Activated naive CD8-positive, alpha-beta T cell (primary cell): Measurements from ENCODE around the gene PGC.
A peak's percentile ranks its signal among the peaks of the same experiment; 100 is the strongest.

Source experiments
- H3K27ac Mint-ChIP-seq: one replicate; pipeline ENCODE4 v1.8.0; 2021; ENCODE audit warnings: mixed read lengths
- H3K27me3 Mint-ChIP-seq: one replicate; pipeline ENCODE4 v1.8.0; 2021; ENCODE audit warnings: mixed read lengths
- H3K36me3 Mint-ChIP-seq: one replicate; pipeline ENCODE4 v1.8.0; 2021; ENCODE audit warnings: mixed read lengths
- H3K4me1 Mint-ChIP-seq: one replicate; pipeline ENCODE4 v1.8.0; 2021; ENCODE audit warnings: low read depth, mixed read lengths
- H3K4me3 Mint-ChIP-seq: one replicate; pipeline ENCODE4 v1.8.0; 2021; ENCODE audit warnings: mild to moderate bottlenecking, mixed read lengths
- H3K9me3 Mint-ChIP-seq: one replicate; pipeline ENCODE4 v1.8.0; 2021; ENCODE audit warnings: low read depth, mixed read lengths

Gene PGC

DNA sequence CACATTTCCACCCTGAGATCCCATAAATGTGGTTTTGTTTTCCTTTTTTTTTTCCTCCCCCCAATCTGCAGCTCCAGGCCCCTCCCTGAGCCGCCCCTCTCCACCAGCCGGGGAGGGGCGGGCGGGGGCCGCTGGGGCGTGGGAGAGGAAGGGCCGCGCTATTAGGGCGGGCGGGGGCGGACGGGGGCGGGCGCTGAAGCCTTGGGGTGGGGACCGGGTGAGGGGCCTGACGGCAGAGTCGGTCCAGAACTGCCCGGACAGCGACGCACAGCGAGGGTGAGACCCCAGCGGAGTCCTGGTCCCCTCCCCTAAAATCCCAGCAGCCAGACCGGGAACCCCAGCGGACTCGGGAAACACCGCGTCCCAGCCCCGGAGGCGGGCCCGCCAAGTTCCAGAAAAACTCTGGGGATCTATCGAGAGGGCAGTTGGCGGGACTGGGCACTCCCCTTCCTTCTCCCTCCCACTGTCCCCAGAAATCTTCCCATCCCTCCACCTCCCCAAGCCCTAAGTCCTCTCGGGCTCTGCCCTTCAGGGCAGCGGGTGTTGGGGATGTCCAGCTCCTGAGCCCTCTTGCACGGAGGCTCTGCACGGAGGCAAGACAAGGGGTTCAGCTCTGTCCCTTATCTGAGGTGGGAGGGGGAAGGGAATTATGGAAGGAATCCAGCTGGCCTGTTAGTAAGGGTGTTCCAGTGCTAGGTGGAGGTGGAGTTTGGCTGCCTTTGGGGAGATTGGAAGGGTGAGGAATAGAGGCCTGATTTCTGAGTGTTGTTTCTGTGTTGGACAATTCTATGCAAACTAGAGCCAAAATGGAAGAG lies 33.6 kb upstream of the PGC start, which contains the start of gene PRICKLE4:
TSS of gene PRICKLE4 (plus strand) at position 232 of the 815 bp plus-strand sequence. CDS start 2,692 bp downstream, outside the sequence.
- Mint-ChIP-seq H3K4me3 (peak within 1 kb of the TSS; percentile 91), H3K36me3 (no peaks in the 10 kb centered on the region), H3K27ac (peak within 1 kb of the TSS; percentile 61), H3K27me3 (no peaks in the 10 kb centered on the region), H3K9me3 (no peaks in the 10 kb centered on the region), H3K4me1 (peaks cover 14% of the 10 kb centered on the region)

DNA sequence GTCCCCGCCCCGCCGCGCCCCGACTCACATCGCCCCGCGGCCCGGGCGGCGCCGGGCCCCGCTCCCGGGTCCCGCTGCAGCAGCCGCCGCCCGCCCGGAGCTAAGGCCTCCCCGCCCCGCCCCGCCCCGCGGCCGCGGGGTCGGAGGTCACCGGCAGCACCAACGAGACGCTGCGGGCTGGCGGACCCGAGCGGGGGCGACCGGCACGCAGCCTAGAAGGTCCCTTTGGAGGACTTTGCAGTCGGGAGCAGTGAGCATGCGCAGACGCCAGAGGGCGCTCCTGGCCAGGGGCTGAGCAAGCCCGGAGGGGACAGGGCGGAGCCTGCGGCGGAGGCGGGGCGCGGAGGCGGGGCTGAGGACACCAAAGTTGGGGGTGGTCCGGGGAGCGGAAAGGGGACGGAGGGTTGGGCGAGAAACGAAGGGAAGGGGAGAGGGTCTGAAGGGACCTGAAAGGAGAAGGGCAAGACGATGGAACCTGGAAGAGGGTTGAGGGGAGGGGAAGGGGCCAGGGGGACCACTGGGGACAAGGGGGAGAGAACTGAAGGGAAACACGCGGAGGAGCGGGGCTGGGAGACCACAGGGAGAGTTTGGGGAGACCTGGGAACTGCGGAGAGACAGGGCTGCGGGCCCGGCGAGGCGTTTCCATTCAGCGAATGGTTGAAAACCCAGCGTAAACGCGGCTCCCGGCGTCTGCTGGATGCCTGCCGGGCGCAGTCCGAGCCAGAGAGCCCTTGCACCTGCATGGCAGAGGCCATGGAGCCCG lies 32.8 kb upstream of the PGC start, which contains the start of gene FRS3:
TSS of gene FRS3 (minus strand) at position 113 of the 763 bp plus-strand sequence. CDS start 2,913 bp downstream, outside the sequence.
- H3K9me3 Mint-ChIP-seq: no peaks in the 10 kb centered on the region
- peak within 1 kb of the TSS; percentile 91 for H3K4me3 Mint-ChIP-seq
- H3K27ac Mint-ChIP-seq: peak within 1 kb of the TSS; percentile 61
- no peaks in the 10 kb centered on the region for H3K27me3 Mint-ChIP-seq
- peaks cover 13% of the 10 kb centered on the region for H3K4me1 Mint-ChIP-seq
- no peaks in the 10 kb centered on the region for H3K36me3 Mint-ChIP-seq

DNA sequence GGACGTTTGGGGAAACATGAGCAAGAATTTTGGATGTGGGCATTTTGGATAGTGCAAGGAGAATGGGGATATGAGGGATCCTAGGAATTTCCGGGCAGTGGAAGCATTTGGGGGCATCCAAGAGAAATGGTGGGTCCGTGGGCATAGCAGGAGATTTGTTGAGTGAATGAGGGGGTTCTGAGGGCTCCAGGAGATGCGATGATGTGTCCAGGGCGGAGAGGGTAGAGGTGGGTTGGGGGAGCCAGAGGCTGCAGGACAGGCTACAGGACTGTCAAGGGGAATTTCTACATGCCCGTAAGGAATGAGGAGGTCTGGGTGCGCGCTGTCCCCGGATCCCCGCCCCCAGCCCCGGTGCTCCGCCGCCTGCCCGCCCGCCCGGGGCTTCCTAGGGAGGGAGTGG lies 32.1 kb upstream of the PGC start:
- no peaks in the 10 kb centered on the region for H3K27me3 Mint-ChIP-seq
- no peaks in the 10 kb centered on the region for H3K36me3 Mint-ChIP-seq
- H3K4me1 Mint-ChIP-seq: peaks cover 13% of the 10 kb centered on the region
- no peaks in the 10 kb centered on the region for H3K9me3 Mint-ChIP-seq
- peak overlapping the region; percentile 91 for H3K4me3 Mint-ChIP-seq
- peak overlapping the region; percentile 51 for H3K27ac Mint-ChIP-seq

- Mint-ChIP-seq H3K27me3 (no peaks in the 10 kb centered on the region), H3K9me3 (no peaks in the 10 kb centered on the region), H3K27ac (peak overlapping the region; percentile 38), H3K4me3 (peak overlapping the region; percentile 91), H3K36me3 (no peaks in the 10 kb centered on the region), H3K4me1 (peaks cover 13% of the 10 kb centered on the region)
Observed at GRCh38 chr6:41778895-41779294, 31.7 kb upstream of the PGC start.

DNA sequence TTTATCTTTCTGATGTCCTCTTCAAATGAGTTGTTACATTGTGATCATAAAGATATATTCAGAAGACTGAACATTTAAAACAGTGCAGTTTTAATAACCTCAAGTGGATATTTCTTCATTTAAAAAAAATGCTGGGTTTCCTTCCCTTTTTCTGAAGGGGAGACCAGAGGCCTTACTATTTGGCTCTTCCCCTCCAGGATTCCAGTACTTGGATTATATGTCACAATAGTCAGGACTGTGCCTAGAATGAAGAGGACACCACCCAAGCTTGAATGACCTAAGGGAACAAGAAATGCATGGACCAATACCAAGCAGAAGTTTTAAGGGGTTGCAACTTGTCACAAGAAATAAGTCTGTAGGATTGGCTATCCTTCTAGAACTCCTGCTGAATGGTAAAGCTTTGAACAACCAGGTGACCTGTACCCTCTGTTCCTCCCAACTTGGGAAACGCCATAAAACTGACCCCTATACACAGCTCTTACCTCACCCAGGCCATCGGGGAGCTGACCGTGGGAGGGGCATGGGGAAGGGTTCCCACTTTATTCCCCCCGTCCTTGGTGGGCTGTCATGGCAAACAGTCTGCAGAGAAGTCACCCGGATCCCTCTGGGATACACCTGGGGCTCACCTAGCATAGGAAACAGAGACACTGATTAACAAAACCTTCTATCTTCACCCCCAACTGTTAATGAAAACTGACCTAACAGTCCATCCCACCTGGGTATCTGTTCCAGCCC lies 30.5 kb upstream of the PGC start:
- Mint-ChIP-seq H3K27ac (no peak overlapping the region), H3K4me1 (peaks cover 13% of the 10 kb centered on the region), H3K9me3 (no peaks in the 10 kb centered on the region), H3K27me3 (no peaks in the 10 kb centered on the region), H3K36me3 (no peaks in the 10 kb centered on the region), H3K4me3 (peak overlapping the region; percentile 91)

GRCh38 chr6:41775293-41775882 lies 28.2 kb upstream of the PGC start:
- Mint-ChIP-seq H3K36me3 (peaks cover 2% of the 10 kb centered on the region), H3K9me3 (no peaks in the 10 kb centered on the region), H3K4me3 (no peak overlapping the region), H3K27me3 (no peaks in the 10 kb centered on the region), H3K4me1 (peaks cover 8% of the 10 kb centered on the region), H3K27ac (no peak overlapping the region)

- no peak overlapping the region for H3K27ac Mint-ChIP-seq
- H3K4me1 Mint-ChIP-seq: peaks cover 5% of the 10 kb centered on the region
- H3K36me3 Mint-ChIP-seq: peaks cover 2% of the 10 kb centered on the region
- no peaks in the 10 kb centered on the region for H3K9me3 Mint-ChIP-seq
- no peaks in the 10 kb centered on the region for H3K27me3 Mint-ChIP-seq
- H3K4me3 Mint-ChIP-seq: no peak overlapping the region
Observed at GRCh38 chr6:41774841-41775240, 27.6 kb upstream of the PGC start.

DNA sequence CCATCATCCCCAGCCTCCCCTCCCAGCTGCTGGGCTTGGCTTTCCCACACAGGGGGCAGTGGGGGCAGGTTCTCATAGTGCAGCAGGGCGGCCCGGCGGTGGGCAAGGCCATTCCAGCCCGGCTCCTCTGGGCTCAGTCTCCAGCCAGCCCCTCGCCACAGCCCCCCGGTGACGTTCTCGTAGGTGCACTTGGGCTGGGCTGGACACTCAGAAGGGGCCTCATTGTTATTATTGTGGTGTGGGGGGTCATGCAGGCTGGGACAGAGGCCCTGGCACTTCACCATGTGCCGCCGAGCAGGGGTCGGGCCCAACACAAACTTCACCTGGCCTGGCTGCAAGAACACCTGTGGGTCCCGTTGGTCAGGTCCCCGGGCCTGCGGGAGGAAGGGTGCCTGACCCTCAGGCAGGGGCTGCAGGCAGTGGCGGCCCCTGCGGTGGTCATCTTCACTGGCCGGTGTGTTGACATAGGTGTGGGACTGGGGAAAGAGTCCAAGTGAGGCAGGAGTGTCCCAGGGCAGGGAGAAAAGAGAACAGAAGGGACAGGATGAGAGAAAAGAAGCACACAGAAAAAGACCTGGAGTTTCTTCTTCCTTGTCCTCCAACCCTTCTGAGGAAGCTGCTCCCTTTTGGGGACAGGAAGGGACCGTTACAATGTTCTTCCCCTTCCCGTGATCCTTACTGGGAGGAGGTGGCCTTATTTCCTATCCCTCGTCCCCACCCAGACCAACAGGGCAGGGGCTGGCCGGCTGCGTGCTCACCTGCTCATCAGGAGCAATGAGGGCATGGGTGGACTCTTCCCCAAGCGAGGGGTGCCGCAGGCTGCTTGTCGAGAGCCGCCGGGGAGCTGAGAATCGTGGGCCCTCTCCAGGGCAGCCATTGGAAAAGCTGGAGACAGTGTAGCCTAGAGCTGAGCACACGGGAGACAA lies 24.1 kb upstream of the PGC start:
- peaks cover 2% of the 10 kb centered on the region for H3K36me3 Mint-ChIP-seq
- no peaks in the 10 kb centered on the region for H3K4me1 Mint-ChIP-seq
- no peak overlapping the region for H3K4me3 Mint-ChIP-seq
- H3K9me3 Mint-ChIP-seq: no peaks in the 10 kb centered on the region
- no peak overlapping the region for H3K27ac Mint-ChIP-seq
- H3K27me3 Mint-ChIP-seq: no peaks in the 10 kb centered on the region

- no peak overlapping the region for H3K27ac Mint-ChIP-seq
- peaks cover 2% of the 10 kb centered on the region for H3K36me3 Mint-ChIP-seq
- no peak overlapping the region for H3K4me3 Mint-ChIP-seq
- no peaks in the 10 kb centered on the region for H3K9me3 Mint-ChIP-seq
- no peaks in the 10 kb centered on the region for H3K27me3 Mint-ChIP-seq
- H3K4me1 Mint-ChIP-seq: no peaks in the 10 kb centered on the region
Observed at GRCh38 chr6:41770381-41771057, 23.3 kb upstream of the PGC start.

DNA sequence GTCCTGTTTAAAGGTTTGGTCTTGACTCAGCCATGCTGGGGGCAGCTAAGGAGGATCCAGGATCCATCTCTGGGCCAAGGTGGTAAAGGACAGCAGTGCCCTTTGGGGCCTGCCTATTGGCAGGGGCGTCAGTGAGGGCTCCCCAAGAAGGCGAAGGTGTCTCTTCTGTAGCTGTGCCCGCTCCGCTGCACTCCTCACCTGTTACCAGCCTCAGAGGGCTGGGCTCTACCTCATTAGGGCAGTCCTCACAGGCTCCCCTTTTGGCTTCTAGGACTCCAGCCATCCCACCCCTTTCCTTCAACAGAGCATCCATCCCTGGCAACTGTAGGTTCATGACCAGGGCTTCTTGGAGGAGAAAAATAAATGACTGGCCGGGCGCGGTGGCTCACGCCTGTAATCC lies 22.2 kb upstream of the PGC start:
- no peaks in the 10 kb centered on the region for H3K9me3 Mint-ChIP-seq
- peaks cover 2% of the 10 kb centered on the region for H3K36me3 Mint-ChIP-seq
- H3K27me3 Mint-ChIP-seq: no peaks in the 10 kb centered on the region
- no peak overlapping the region for H3K27ac Mint-ChIP-seq
- H3K4me3 Mint-ChIP-seq: no peak overlapping the region
- H3K4me1 Mint-ChIP-seq: no peaks in the 10 kb centered on the region

- H3K27me3 Mint-ChIP-seq: no peaks in the 10 kb centered on the region
- no peaks in the 10 kb centered on the region for H3K4me1 Mint-ChIP-seq
- H3K36me3 Mint-ChIP-seq: peaks cover 2% of the 10 kb centered on the region
- no peak overlapping the region for H3K4me3 Mint-ChIP-seq
- H3K9me3 Mint-ChIP-seq: no peaks in the 10 kb centered on the region
- H3K27ac Mint-ChIP-seq: no peak overlapping the region
Observed at GRCh38 chr6:41768545-41769308, 21.5 kb upstream of the PGC start.

DNA sequence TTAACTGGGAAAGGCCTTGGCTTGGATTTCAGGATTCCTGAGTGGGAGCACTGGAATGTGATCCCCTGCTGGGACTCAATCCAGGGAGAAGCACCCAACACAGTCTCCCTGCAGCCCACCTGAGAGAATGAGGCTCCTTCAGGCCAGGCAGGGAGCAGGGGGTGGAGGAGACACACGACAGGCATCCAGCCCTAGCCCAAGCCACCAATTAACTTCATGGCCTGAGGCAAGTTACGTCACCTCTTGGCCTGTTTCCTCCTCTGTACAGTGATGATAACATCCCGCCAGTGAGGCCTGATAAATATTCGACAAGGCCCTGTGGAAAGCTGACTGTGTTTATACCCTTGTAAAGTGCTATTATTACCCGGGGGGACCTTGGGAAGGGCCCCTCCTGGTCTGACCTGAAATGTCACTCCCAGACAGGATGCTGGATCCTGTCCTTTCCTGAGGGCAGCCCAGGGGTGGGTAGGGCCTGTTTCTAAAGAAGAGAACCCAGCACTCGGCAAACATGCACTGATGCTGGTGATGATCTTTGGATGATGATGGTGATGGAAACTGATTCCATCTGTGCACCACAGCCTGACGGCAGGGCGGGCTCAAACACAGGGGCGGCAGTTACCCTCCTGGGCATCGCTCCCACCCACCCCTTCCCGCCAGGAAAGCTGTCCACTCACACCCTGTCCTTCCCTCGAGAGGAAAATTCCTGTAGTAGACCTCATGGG lies 20.1 kb upstream of the PGC start:
- no peak overlapping the region for H3K27ac Mint-ChIP-seq
- H3K4me1 Mint-ChIP-seq: no peaks in the 10 kb centered on the region
- peaks cover 4% of the 10 kb centered on the region for H3K36me3 Mint-ChIP-seq
- H3K27me3 Mint-ChIP-seq: no peaks in the 10 kb centered on the region
- H3K9me3 Mint-ChIP-seq: no peaks in the 10 kb centered on the region
- no peak overlapping the region for H3K4me3 Mint-ChIP-seq
